ENCODE measurements around the gene OPA1. TPM values are rescaled to one million over a fixed set of nuclear protein-coding genes. Genes with fewer than 3 reads are reported as not detected.

OPA1 gene
- total and polyA plus RNA-seq, 7 donors: 20.4 to 58.7 (median 45.9) TPM

- H3K36me3 ChIP-seq: no peaks in the 10 kb centered on the region
- no peaks in the 10 kb centered on the region for H3K27me3 ChIP-seq
- TF ChIP-seq POLR2AphosphoS5 (IDR thresholded peaks at IDR 0.05) (no peak), EP300 (IDR thresholded peaks at IDR 0.05) (no peak), POLR2A (IDR thresholded peaks at IDR 0.05) (no peak), CTCF (IDR thresholded peaks at IDR 0.05) (no peak)
- intact Hi-C loops (cut with DNase I): no loop called here
- no peak for DNase-seq
- WGBS, 2 donors: 78 to 87% methylated on average over 6 of the region's 6 CpGs
- H3K4me3 ChIP-seq: no peak overlapping the region
- no peak overlapping the region for H3K27ac ChIP-seq
- no peaks in the 10 kb centered on the region for H3K4me1 ChIP-seq
- H3K9me3 ChIP-seq: no peaks in the 10 kb centered on the region
Measured at GRCh38 chr3:193727089-193727488, 134.1 kb downstream of the OPA1 start.

GRCh38 chr3:193728429-193729087 lies 135.6 kb downstream of the OPA1 start:
- DNase-seq: no peak
- Histone ChIP-seq H3K27ac (no peak overlapping the region), H3K4me3 (no peak overlapping the region), H3K9me3 (no peaks in the 10 kb centered on the region), H3K4me1 (no peaks in the 10 kb centered on the region), H3K36me3 (no peaks in the 10 kb centered on the region), H3K27me3 (no peaks in the 10 kb centered on the region)
- WGBS, 2 donors: 89 to 92% methylated on average over 7 of the region's 7 CpGs
- no peak for TF ChIP-seq POLR2A (IDR thresholded peaks at IDR 0.05)
- no peak for TF ChIP-seq POLR2AphosphoS5 (IDR thresholded peaks at IDR 0.05)
- TF ChIP-seq EP300 (IDR thresholded peaks at IDR 0.05): no peak
- no peak for TF ChIP-seq CTCF (IDR thresholded peaks at IDR 0.05)
- intact Hi-C loops (cut with DNase I): no loop called here

- 85 to 86% methylated on average over 6 of the region's 6 CpGs for WGBS, 2 donors
- no peaks in the 10 kb centered on the region for H3K36me3 ChIP-seq
- no peak for DNase-seq
- TF ChIP-seq CTCF (IDR thresholded peaks at IDR 0.05) (no peak), POLR2AphosphoS5 (IDR thresholded peaks at IDR 0.05) (no peak), POLR2A (IDR thresholded peaks at IDR 0.05) (no peak), EP300 (IDR thresholded peaks at IDR 0.05) (no peak)
- H3K9me3 ChIP-seq: no peaks in the 10 kb centered on the region
- no peak overlapping the region for H3K27ac ChIP-seq
- H3K27me3 ChIP-seq: no peaks in the 10 kb centered on the region
- H3K4me1 ChIP-seq: no peaks in the 10 kb centered on the region
- H3K4me3 ChIP-seq: no peak overlapping the region
- intact Hi-C loops (cut with DNase I): no loop called here
Measured at GRCh38 chr3:193729088-193729465, 136.1 kb downstream of the OPA1 start.

- no peak for TF ChIP-seq POLR2A (IDR thresholded peaks at IDR 0.05)
- no peak for TF ChIP-seq CTCF (IDR thresholded peaks at IDR 0.05)
- no peak for TF ChIP-seq EP300 (IDR thresholded peaks at IDR 0.05)
- TF ChIP-seq POLR2AphosphoS5 (IDR thresholded peaks at IDR 0.05): no peak
- no peaks in the 10 kb centered on the region for H3K4me1 ChIP-seq
- no peak for DNase-seq
- H3K27me3 ChIP-seq: no peaks in the 10 kb centered on the region
- H3K4me3 ChIP-seq: no peak overlapping the region
- no peaks in the 10 kb centered on the region for H3K36me3 ChIP-seq
- intact Hi-C loops (cut with DNase I): no loop called here
- no peaks in the 10 kb centered on the region for H3K9me3 ChIP-seq
- H3K27ac ChIP-seq: no peak overlapping the region
Measured at GRCh38 chr3:193729601-193730000, 136.6 kb downstream of the OPA1 start.

GRCh38 chr3:193730511-193730910 lies 137.5 kb downstream of the OPA1 start:
- DNase-seq: no peak
- 77 to 80% methylated on average over 8 of the region's 8 CpGs for whole genome bisulfite sequencing, 2 donors
- Histone ChIP-seq H3K9me3 (no peaks in the 10 kb centered on the region), H3K36me3 (no peaks in the 10 kb centered on the region), H3K27me3 (no peaks in the 10 kb centered on the region), H3K4me1 (no peaks in the 10 kb centered on the region), H3K27ac (no peak overlapping the region), H3K4me3 (no peak overlapping the region)
- TF ChIP-seq POLR2AphosphoS5 (IDR thresholded peaks at IDR 0.05) (no peak), CTCF (IDR thresholded peaks at IDR 0.05) (no peak), POLR2A (IDR thresholded peaks at IDR 0.05) (no peak), EP300 (IDR thresholded peaks at IDR 0.05) (no peak)
- intact Hi-C loops (cut with DNase I): no loop called here

All from sigmoid colon (tissue), 7 donors.